Right atrium auricular region (tissue), 2 donors: ENCODE results near the gene ELN. TPM values are rescaled to one million over a fixed set of nuclear protein-coding genes. Genes with fewer than 3 reads are reported as not detected.

ENCODE experiments used
- DNase-seq: peaks from one replicate; pipeline ENCODE4 v3.0.0-alpha.2; 2019; ENCODE audit warnings: low spot score
- H3K27ac ChIP-seq, 2 donors: fragments of 200-600 bp; sonication (generic); 1 replicate in 1 of 2; 2 replicates in 1 of 2; pipeline ENCODE4 v1.5.1; 2016 to 2019
- H3K27me3 ChIP-seq, 2 donors: fragments of 200-600 bp; sonication (generic); one replicate each; pipeline versions ENCODE4 v1.5.1 to v1.6.0; 2017 to 2019
- H3K36me3 ChIP-seq: fragments of 200-600 bp; sonication (generic); one replicate; pipeline ENCODE4 v1.5.1; 2016
- H3K4me1 ChIP-seq, 2 donors: fragments of 200-600 bp; sonication (generic); one replicate each; pipeline versions ENCODE4 v1.5.1 to v1.6.0; 2017 to 2019
- H3K4me3 ChIP-seq, 2 donors: fragments of 200-600 bp; sonication (generic); 1 replicate in 1 of 2; 2 replicates in 1 of 2; pipeline ENCODE4 v1.5.1; 2017 to 2019; ENCODE audit warnings: mild to moderate bottlenecking in 1 of 2, moderate library complexity in 1 of 2
- H3K9me3 ChIP-seq, 2 donors: fragments of 200-600 bp; sonication (generic); one replicate each; pipeline ENCODE4 v1.5.1; 2019
- total RNA-seq, 2 donors: library from RNA; depleted of rRNA; stranded (reverse); fragments of >200 nt; gene quantifications; one replicate each; pipeline ENCODE4 v1.1.0, GENCODE V29; 2016
- TF ChIP-seq, protein P1 (sequence below), 2 donors: fragments of 200-600 bp; sonication (generic); IDR thresholded peaks; one replicate each; pipeline ENCODE4 v1.5.1; 2019; ENCODE audit warnings: antibody characterized with exemption in 2 of 2

ELN gene
- total RNA-seq, 2 donors from 2014 or later: 138 to 149 TPM

DNA sequence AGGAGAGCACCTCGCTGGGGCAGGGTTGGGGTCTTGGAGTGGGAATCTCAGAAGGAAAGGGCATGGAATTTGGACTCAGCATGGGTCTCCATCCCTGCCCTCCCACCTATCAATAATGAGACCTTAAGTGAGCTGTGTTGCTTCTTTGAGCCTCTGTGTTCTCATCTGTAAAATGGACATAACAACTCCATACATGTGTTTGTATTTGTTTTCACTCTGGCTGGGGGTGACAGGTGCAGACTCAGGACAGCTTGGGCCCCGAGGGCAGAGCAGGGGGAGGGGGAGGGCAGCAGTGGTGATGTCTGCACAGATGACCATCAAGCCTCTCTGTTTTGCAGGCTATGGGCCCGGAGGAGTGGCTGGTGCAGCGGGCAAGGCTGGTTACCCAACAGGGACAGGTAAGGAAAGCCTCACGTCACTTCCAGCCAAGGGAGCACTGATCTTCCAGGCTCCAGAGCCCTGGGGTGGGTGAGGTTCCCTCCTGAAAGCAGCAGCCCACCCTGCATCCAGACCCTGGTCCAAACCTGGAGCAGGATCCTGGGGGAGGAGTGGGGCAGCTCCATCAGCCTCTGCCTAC is 19.9 kb downstream of the ELN start:
- DNase-seq: no peak
- Histone ChIP-seq H3K9me3 (no peaks in the 10 kb centered on the region), H3K27me3 (no peaks in the 10 kb centered on the region), H3K4me3 (no peak overlapping the region), H3K4me1 (no peaks in the 10 kb centered on the region), H3K36me3 (peaks cover 92% of the 10 kb centered on the region), H3K27ac (no peak overlapping the region)
- TF ChIP-seq, protein P1, sequence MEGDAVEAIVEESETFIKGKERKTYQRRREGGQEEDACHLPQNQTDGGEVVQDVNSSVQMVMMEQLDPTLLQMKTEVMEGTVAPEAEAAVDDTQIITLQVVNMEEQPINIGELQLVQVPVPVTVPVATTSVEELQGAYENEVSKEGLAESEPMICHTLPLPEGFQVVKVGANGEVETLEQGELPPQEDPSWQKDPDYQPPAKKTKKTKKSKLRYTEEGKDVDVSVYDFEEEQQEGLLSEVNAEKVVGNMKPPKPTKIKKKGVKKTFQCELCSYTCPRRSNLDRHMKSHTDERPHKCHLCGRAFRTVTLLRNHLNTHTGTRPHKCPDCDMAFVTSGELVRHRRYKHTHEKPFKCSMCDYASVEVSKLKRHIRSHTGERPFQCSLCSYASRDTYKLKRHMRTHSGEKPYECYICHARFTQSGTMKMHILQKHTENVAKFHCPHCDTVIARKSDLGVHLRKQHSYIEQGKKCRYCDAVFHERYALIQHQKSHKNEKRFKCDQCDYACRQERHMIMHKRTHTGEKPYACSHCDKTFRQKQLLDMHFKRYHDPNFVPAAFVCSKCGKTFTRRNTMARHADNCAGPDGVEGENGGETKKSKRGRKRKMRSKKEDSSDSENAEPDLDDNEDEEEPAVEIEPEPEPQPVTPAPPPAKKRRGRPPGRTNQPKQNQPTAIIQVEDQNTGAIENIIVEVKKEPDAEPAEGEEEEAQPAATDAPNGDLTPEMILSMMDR (IDR thresholded peaks at IDR 0.05): no peak

DNA sequence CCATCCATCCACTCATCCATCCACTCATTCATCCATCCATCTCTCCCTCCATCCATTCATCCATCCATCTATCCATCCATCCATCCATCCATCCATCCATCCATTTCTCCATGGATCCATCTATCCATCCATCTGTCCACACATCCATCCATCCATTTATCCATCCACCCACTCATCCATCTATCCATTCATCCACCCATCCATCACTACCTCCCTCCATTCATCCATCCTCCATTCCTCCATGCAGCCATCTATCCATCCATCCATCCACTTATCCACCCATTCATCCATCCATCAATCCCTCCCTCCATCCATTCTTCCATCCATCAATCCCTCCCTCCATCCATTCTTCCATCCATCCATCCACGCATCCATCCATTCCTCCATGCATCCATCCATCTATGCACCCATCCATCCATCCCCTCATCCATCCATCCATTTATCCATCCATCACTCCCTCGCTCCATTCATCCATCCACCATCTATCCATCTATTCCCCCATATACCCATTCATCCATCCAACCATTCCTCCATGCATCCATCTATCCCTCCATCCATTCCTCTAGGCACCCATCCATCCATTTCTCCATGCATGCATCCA is 21.1 kb downstream of the ELN start:
- H3K4me1 ChIP-seq: no peaks in the 10 kb centered on the region
- peaks cover 93% of the 10 kb centered on the region for H3K36me3 ChIP-seq
- no peak overlapping the region for H3K4me3 ChIP-seq
- TF ChIP-seq, protein P1 (IDR thresholded peaks at IDR 0.05): no peak
- no peaks in the 10 kb centered on the region for H3K9me3 ChIP-seq
- no peak overlapping the region for H3K27ac ChIP-seq
- DNase-seq: no peak
- no peaks in the 10 kb centered on the region for H3K27me3 ChIP-seq

DNA sequence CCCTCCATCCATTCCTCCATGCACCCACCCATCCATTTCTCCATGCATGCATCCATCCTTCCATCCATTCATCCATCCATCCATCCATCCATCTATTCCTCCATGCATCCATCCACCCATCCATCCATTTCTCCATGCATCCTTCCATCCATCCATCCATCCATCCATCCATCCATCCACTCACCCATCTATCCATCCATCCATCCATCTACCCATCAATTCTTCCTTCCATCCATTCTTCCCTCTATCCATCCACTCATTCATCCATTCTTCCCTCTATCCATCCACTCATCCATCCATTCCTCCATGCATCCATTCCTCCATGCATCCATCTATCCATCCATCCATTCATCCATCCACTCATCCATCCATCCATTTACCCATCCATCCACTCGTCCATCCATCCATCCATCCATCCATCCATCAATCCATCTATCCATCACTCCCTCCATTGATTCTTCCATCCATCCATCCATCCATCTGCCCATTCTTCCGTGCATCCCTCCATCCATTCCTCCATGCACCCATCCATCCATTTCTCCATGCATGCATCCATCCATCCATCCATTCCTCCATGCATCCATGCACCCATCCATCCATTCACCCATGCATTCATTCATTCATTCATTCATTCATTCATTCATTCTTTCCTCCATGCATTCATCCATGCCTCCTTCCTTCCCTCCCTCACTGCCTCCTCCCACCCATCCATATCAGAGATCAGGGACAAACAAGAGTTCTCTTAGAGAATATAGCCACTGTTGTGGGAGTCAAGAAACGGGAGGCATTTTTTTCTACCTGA is 22.2 kb downstream of the ELN start:
- no peak for DNase-seq
- Histone ChIP-seq H3K4me3 (no peak overlapping the region), H3K27ac (no peak overlapping the region), H3K27me3 (no peaks in the 10 kb centered on the region), H3K9me3 (no peaks in the 10 kb centered on the region), H3K36me3 (peaks cover 91% of the 10 kb centered on the region), H3K4me1 (no peaks in the 10 kb centered on the region)
- TF ChIP-seq, protein P1 (IDR thresholded peaks at IDR 0.05): no peak

DNA sequence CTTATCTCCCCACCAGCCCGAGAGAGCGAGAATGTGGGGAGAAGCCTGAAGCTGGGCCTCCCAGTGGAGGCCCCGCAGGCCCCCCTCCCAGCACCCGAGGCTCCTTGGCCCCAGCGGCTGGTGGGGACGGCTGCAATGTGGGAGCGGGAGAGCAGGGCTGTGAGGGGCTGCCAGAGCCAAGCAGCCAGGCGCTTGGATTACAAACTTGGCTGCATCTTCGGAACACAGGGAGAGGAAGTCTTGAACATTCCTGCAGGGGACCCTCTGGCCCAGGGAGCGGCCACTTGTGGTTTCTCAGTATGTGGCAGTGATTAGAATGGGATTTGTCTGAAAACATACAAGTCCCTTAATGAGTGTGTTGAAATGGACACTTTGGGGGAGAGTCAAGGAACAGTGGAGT is 23.2 kb downstream of the ELN start:
- H3K27me3 ChIP-seq: no peaks in the 10 kb centered on the region
- no peaks in the 10 kb centered on the region for H3K9me3 ChIP-seq
- DNase-seq: no peak
- H3K36me3 ChIP-seq: peaks cover 91% of the 10 kb centered on the region
- H3K27ac ChIP-seq: no peak overlapping the region
- TF ChIP-seq, protein P1 (IDR thresholded peaks at IDR 0.05): no peak
- H3K4me1 ChIP-seq: no peaks in the 10 kb centered on the region
- no peak overlapping the region for H3K4me3 ChIP-seq

DNA sequence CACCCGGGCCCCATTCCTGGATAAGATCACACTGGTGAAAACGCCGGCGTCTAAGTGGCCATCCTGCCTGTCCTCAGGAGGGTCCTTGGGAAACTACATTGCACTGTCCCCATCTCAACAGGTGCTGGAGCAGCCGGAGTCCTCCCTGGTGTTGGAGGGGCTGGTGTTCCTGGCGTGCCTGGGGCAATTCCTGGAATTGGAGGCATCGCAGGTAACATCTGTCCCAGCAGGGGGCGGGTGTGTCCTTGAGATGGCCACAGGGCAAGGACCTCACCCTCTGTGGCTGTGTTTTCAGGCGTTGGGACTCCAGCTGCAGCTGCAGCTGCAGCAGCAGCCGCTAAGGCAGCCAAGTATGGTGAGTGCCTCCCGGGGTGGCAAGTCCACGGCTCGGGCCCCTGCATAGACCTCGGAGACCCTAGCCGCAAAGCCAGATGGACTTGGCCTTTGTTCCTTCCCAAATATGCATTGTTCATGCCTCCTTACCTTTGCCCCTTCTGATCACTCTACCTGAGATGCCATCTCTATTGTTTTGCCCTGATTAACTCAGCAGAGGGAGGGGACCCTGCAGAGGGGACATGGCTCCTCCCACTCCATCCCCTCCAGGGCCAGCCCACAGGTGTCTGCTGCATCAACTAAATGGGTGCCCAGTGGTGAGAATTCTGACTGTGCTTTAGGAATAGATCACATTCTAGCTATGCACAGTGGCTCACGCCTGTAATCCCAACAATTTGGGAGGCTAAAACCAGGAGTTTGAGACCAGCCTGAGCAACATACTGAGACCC is 23.8 kb downstream of the ELN start:
- H3K27me3 ChIP-seq: no peaks in the 10 kb centered on the region
- H3K9me3 ChIP-seq: no peaks in the 10 kb centered on the region
- TF ChIP-seq, protein P1 (IDR thresholded peaks at IDR 0.05): no peak
- H3K27ac ChIP-seq: no peak overlapping the region
- no peaks in the 10 kb centered on the region for H3K4me1 ChIP-seq
- H3K36me3 ChIP-seq: peaks cover 91% of the 10 kb centered on the region
- no peak overlapping the region for H3K4me3 ChIP-seq
- DNase-seq: no peak
